Uterus (tissue), 4 donors: ENCODE data around the gene TTC9C. TPM values are rescaled to one million over a fixed set of nuclear protein-coding genes. Genes with fewer than 3 reads are reported as not detected.
"Not testable (repeated sequence)": the region's sequence is repeated elsewhere in the genome, so short reads cannot be mapped to it uniquely, and the experiment has no call there.

ENCODE experiments used
- DNase-seq, 2 donors: peaks; one replicate each; pipeline ENCODE4 v3.0.0-alpha.2; 2019 to 2020
- H3K27ac ChIP-seq, 2 donors: fragments of 200-600 bp; sonication (generic); 1 replicate in 1 of 2; 2 replicates in 1 of 2; pipeline ENCODE4 v1.5.1; 2016 to 2018
- H3K27me3 ChIP-seq, 2 donors: fragments of 200-600 bp; sonication (generic); one replicate each; pipeline ENCODE4 v1.5.1; 2018 to 2019; ENCODE audit warnings: control low read depth in 1 of 2
- H3K36me3 ChIP-seq, 2 donors: fragments of 200-600 bp; sonication (generic); one replicate each; pipeline ENCODE4 v1.5.1; 2019; ENCODE audit warnings: control low read depth in 1 of 2
- H3K4me1 ChIP-seq, 2 donors: fragments of 200-600 bp; sonication (generic); one replicate each; pipeline ENCODE4 v1.5.1; 2018 to 2019; ENCODE audit warnings: control low read depth in 1 of 2
- H3K4me3 ChIP-seq, 2 donors: fragments of 200-600 bp; sonication (generic); 1 replicate in 1 of 2; 2 replicates in 1 of 2; pipeline ENCODE4 v1.5.1; 2018 to 2019; ENCODE audit warnings: mild to moderate bottlenecking in 1 of 2
- H3K9me3 ChIP-seq, 2 donors: fragments of 200-600 bp; sonication (generic); one replicate each; pipeline ENCODE4 v1.5.1; 2019; ENCODE audit warnings: control low read depth in 1 of 2
- CTCF ChIP-seq, 4 experiments: fragments of 200-600 bp in 2 of 4; fragments of 450-650 bp in 2 of 4; sonication (generic) in 2 of 4; IDR thresholded peaks; one replicate each; pipeline ENCODE4 v1.5.1; 2016 to 2019; ENCODE audit warnings: antibody characterized with exemption in 4 of 4, mild to moderate bottlenecking in 2 of 4, moderate library complexity in 1 of 4
- POLR2A ChIP-seq, 2 donors: fragments of 450-650 bp; IDR thresholded peaks; one replicate each; pipeline ENCODE4 v1.6.1; 2016; ENCODE audit warnings: antibody characterized with exemption in 2 of 2, mild to moderate bottlenecking in 1 of 2, moderate library complexity in 1 of 2
- intact Hi-C: fragments of 100-400 bp; cut with DNase I; formaldehyde crosslinking; loops from one replicate; pipeline ENCODE4 v1.15.1; 2023; ENCODE audit warnings: low total_unique reads
- total RNA-seq, 4 donors: library from RNA; depleted of rRNA in 3 of 4; stranded (reverse); fragments of >200 nt in 3 of 4; gene quantifications; one replicate each; pipeline versions ENCODE4 v1.1.0 to v1.2.4, GENCODE V29; 2014 to 2023
- donor health status: DM: yes; HTN: yes; CAD: no.

Gene TTC9C
- total RNA-seq, 4 donors from 2014 or later = 1.3 to 32.4 (median 16.3) TPM

DNA sequence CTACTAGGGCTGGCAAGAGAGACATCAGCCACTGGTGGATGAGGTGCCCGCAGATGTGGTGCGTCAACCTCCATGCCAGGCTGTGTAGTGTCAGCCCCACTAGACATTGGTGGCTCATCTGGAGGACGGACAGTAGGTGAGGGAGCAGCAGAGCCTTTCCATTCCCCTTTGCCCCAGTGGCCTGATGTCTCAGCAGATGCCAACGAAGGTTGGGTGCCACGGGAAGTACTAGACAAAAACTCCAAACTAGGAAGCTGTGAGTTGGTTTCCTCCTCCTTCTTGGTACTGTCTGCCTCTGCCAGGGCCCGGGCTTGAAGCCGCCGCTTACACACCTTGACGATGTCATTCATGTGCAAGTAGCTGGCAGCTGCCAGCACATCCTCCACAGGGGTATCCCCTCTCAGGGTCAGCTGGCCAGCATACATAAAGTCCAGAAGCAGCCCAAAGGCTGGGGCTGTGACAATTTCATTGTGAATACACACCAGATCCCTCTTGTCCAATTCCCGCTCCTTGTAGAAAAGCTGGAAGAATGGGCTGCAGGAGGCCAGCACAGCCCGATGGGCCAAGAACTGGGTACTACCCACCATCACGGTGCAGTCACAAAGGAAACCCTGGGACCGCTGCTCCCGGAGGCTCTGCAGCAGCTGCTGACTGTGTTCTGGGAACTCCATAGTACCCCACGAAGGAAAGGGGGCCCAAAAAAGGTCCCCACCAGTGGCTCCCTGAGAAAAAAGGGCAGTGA lies 24.9 kb downstream of the TTC9C start:
- DNase-seq = no peak
- H3K9me3 ChIP-seq = no peaks in the 10 kb centered on the region
- H3K27ac ChIP-seq = peak overlapping the region; percentile 91 to 92
- H3K36me3 ChIP-seq = no peaks in the 10 kb centered on the region
- H3K27me3 ChIP-seq = no peaks in the 10 kb centered on the region
- TF ChIP-seq POLR2A (IDR thresholded peaks at IDR 0.05) (no peak), CTCF (IDR thresholded peaks at IDR 0.05) (no peak)
- intact Hi-C loops = no loop called here
- peaks cover 0 to 5% of the 10 kb centered on the region in 2 donors for H3K4me1 ChIP-seq
- H3K4me3 ChIP-seq = peak overlapping the region; percentile 69 to 83

GRCh38 chr11:62753736-62754603 lies 25.7 kb downstream of the TTC9C start, which contains the start of gene ZBTB3:
TSS of gene ZBTB3 (minus strand) at chr11:62754160. CDS start at chr11:62753664, 496 bp downstream.
- H3K4me1 ChIP-seq = peaks cover 0 to 5% of the 10 kb centered on the region in 2 donors
- intact Hi-C loops = no loop called here
- H3K36me3 ChIP-seq = no peaks in the 10 kb centered on the region
- DNase-seq = peak; percentile 96 to 98
- peak within 1 kb of the TSS; percentile 69 to 83 for H3K4me3 ChIP-seq
- H3K27ac ChIP-seq = peak within 1 kb of the TSS; percentile 91 to 92
- H3K27me3 ChIP-seq = no peaks in the 10 kb centered on the region
- TF ChIP-seq POLR2A (IDR thresholded peaks at IDR 0.05) = peak; percentile 52 to 74
- TF ChIP-seq CTCF (IDR thresholded peaks at IDR 0.05) = peak in 2 of 4 experiments; percentile 5 to 43
- H3K9me3 ChIP-seq = no peaks in the 10 kb centered on the region

DNA sequence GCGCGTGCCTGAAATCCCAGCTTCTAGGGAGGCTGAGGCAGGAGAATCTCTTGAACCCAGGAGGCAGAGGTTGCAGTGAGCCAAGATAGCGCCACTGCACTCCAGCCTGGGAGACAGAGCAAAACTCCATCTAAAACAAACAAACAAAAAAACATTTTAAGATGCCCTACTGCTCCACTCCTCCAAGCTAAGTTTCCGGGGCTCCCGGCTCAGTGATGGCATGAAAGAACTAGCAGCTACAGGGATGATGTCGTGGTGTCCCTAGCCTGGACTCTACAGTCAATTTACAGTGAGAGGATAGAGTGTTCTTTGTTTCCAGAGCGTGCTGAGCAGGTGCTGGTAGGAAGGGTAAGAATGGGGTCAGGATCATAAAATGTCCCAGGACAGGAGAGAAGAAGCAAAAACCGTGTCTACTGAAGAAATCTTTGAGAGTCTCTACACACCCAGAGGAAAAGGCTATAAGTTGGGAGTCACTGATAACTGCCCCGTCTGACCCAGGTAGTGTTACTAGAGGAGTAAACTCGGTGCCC lies 26.9 kb downstream of the TTC9C start:
- TF ChIP-seq CTCF (IDR thresholded peaks at IDR 0.05) (no peak), POLR2A (IDR thresholded peaks at IDR 0.05) (no peak)
- Histone ChIP-seq H3K9me3 (no peaks in the 10 kb centered on the region), H3K27ac (no peak overlapping the region), H3K4me1 (peaks cover 0 to 5% of the 10 kb centered on the region in 2 donors), H3K4me3 (no peak overlapping the region), H3K36me3 (no peaks in the 10 kb centered on the region), H3K27me3 (no peaks in the 10 kb centered on the region)
- intact Hi-C loops = no loop called here
- no peak for DNase-seq

GRCh38 chr11:62757846-62758788 lies 29.8 kb downstream of the TTC9C start:
- no peak overlapping the region for H3K27ac ChIP-seq
- no peaks in the 10 kb centered on the region for H3K36me3 ChIP-seq
- no peak overlapping the region for H3K4me3 ChIP-seq
- no peaks in the 10 kb centered on the region for H3K9me3 ChIP-seq
- no peak for DNase-seq
- peaks cover 0 to 4% of the 10 kb centered on the region in 2 donors for H3K4me1 ChIP-seq
- H3K27me3 ChIP-seq = no peaks in the 10 kb centered on the region
- TF ChIP-seq POLR2A (IDR thresholded peaks at IDR 0.05) (no peak), CTCF (IDR thresholded peaks at IDR 0.05) (no peak)
- intact Hi-C loops = no loop called here

DNA sequence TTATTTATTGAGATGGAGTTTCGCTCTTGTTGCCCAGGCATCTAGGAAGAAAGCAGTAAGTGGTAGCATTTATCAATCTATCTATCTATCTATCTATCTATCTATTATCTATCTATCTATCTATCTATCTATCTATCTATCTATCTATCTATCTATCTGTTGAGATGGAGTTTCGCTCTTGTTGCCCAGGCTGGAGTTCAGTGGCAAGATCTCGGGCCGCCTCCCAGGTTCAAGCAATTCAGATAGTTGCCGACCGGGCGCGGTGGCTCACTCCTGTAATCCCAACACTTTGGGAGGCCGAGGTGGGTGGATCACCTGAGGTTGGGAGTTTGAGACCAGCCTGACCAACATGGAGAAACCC lies 32.6 kb downstream of the TTC9C start:
- H3K27me3 ChIP-seq, H3K9me3 ChIP-seq, H3K36me3 ChIP-seq, H3K4me1 ChIP-seq, intact Hi-C loops, DNase-seq: not testable (repeated sequence)
- Histone ChIP-seq H3K4me3 (peak overlapping the region; percentile 68 to 78), H3K27ac (peak overlapping the region; percentile 80 to 87)
